Ovary (tissue), 9 donors: ENCODE data around the gene ANKRD44. TPM values are rescaled to one million over a fixed set of nuclear protein-coding genes. Genes with fewer than 3 reads are reported as not detected.

ENCODE experiments used
- DNase-seq, 5 donors: peaks; one replicate each; pipeline ENCODE4 v3.0.0-alpha.2; 2019 to 2020
- H3K27ac ChIP-seq, 2 donors: fragments of 200-600 bp; one replicate each; pipeline versions ENCODE4 v1.5.1 to v1.8.0; 2019 to 2022
- H3K27me3 ChIP-seq: fragments of 200-600 bp; one replicate; pipeline ENCODE4 v1.8.0; 2022
- H3K36me3 ChIP-seq: fragments of 200-600 bp; sonication (generic); one replicate; pipeline ENCODE4 v1.5.1; 2019
- H3K4me1 ChIP-seq: one replicate; pipeline ENCODE4 v1.8.1; 2013; ENCODE audit warnings: mild to moderate bottlenecking, moderate library complexity; ENCODE audit not compliant: insufficient read depth
- H3K4me3 ChIP-seq: fragments of 200-600 bp; sonication (generic); one replicate; pipeline ENCODE4 v1.5.1; 2017
- H3K9me3 ChIP-seq, 2 donors: fragments of 200-600 bp in 1 of 2; sonication (generic) in 1 of 2; one replicate each; pipeline versions ENCODE4 v1.5.1 to v1.8.1; 2013 to 2019; ENCODE audit warnings: mild to moderate bottlenecking in 1 of 2, moderate library complexity in 1 of 2
- CTCF ChIP-seq, 3 donors: fragments of 450-650 bp in 2 of 3; fragments of 200-600 bp in 1 of 3; IDR thresholded peaks; one replicate each; pipeline versions ENCODE4 v1.5.1 to v1.8.0; 2016 to 2022; ENCODE audit warnings: antibody characterized with exemption in 3 of 3, mild to moderate bottlenecking in 1 of 3
- EP300 ChIP-seq: sonication (generic); formaldehyde crosslinking; IDR thresholded peaks from one replicate; pipeline ENCODE4 v1.6.1; 2017; ENCODE audit warnings: antibody characterized with exemption
- POLR2A ChIP-seq: fragments of 450-650 bp; IDR thresholded peaks from one replicate; pipeline ENCODE4 v1.6.1; 2017; ENCODE audit warnings: antibody characterized with exemption, mild to moderate bottlenecking, moderate library complexity
- WGBS, 3 donors: extraction: QIAGEN DNeasy Blood & Tissue Kit in 1 of 3; methylation state at CpG; one replicate each; pipeline versions ENCODE4 v1.1.5 to v1.1.7; 2013 to 2017; 5-methylcytosine and 5-hydroxymethylcytosine counted together
- intact Hi-C, 4 donors: fragments of 100-400 bp; cut with DNase I; formaldehyde crosslinking; loops; one replicate each; pipeline versions ENCODE4 v1.11.0 to v1.15.1; 2022 to 2023
- polyA plus RNA-seq, 2 donors: library from polyadenylated mRNA; stranded (reverse); fragments of 200-250 nt in 1 of 2; fragments of 350-450 nt in 1 of 2; fragmentation: Illumina TruSeq in 1 of 2; extraction: RNeasy Lipid Tissue Mini Kit (QIAGEN cat#74804) in 1 of 2; gene quantifications; one replicate each; pipeline ENCODE4 v1.2.3, GENCODE V29; 2013 to 2014
- total RNA-seq, 7 donors: library from RNA; depleted of rRNA in 2 of 7; stranded (reverse); fragments of >200 nt in 2 of 7; fragmentation: NEBNext Ultra II Directional in 3 of 7; extraction: Animal tissue kit (Norgen Biotek cat#: 25700) in 3 of 7; gene quantifications; one replicate each; pipeline versions ENCODE4 v1.1.0 to v1.2.4, GENCODE V29; 2016 to 2023
- donor health status: DM: no; HTN: no; CAD: no; lungs with moderate emphysema.
- donor health status: DM: no; HTN: no; CAD: no.
- donor health status: Bipolar disorder and iron deficiency.
- donor health status: DM: yes; HTN: yes; CAD: no.
- donor health status: DM: no; HTN: no; CAD: no.
- donor health status: DM: yes; HTN: yes; CAD: no.

ANKRD44 gene
- total and polyA plus RNA-seq, 9 donors = 2.6 to 60.0 (median 11.1) TPM

- no peaks in the 10 kb centered on the region for H3K36me3 ChIP-seq
- H3K27me3 ChIP-seq = no peaks in the 10 kb centered on the region
- no peak for DNase-seq
- intact Hi-C loops = loop anchor here in 1 of 4 donors (10.0 kb wide), 1 partner anchor 157 kb away; no protein-coding TSS in a partner anchor
- H3K4me1 ChIP-seq = peaks cover 4% of the 10 kb centered on the region
- H3K27ac ChIP-seq = no peak overlapping the region
- H3K4me3 ChIP-seq = no peak overlapping the region
- 55 to 71% (median 66%) methylated on average over 2 of the region's 2 CpGs for whole genome bisulfite sequencing, 3 donors
- TF ChIP-seq POLR2A (no peak), CTCF (IDR thresholded peaks at IDR 0.05) (no peak), EP300 (no peak)
- no peaks in the 10 kb centered on the region for H3K9me3 ChIP-seq
Observed at GRCh38 chr2:197217541-197217940, 93.0 kb downstream of the ANKRD44 start.

GRCh38 chr2:197216361-197216979, 94.1 kb downstream of the ANKRD44 start:
- Histone ChIP-seq H3K27ac (no peak overlapping the region), H3K4me3 (no peak overlapping the region), H3K36me3 (no peaks in the 10 kb centered on the region), H3K4me1 (peaks cover 4% of the 10 kb centered on the region), H3K27me3 (no peaks in the 10 kb centered on the region), H3K9me3 (no peaks in the 10 kb centered on the region)
- TF ChIP-seq EP300 (no peak), CTCF (IDR thresholded peaks at IDR 0.05) (no peak), POLR2A (no peak)
- DNase-seq = no peak
- WGBS, 3 donors = 40 to 46% (median 44%) methylated on average over 5 of the region's 5 CpGs
- intact Hi-C loops = loop anchor here in 1 of 4 donors (10.0 kb wide), 1 partner anchor 158 kb away; no protein-coding TSS in a partner anchor

- Histone ChIP-seq H3K4me3 (no peak overlapping the region), H3K27ac (no peak overlapping the region), H3K27me3 (no peaks in the 10 kb centered on the region), H3K36me3 (no peaks in the 10 kb centered on the region), H3K4me1 (peaks cover 4% of the 10 kb centered on the region), H3K9me3 (no peaks in the 10 kb centered on the region)
- intact Hi-C loops = loop anchor here in 1 of 4 donors (10.0 kb wide), 1 partner anchor 159 kb away; no protein-coding TSS in a partner anchor
- no peak for DNase-seq
- TF ChIP-seq EP300 (no peak), POLR2A (no peak), CTCF (IDR thresholded peaks at IDR 0.05) (no peak)
- 55 to 62% (median 58%) methylated on average over 3 of the region's 3 CpGs for WGBS, 3 donors
Observed at GRCh38 chr2:197215748-197216360, 94.7 kb downstream of the ANKRD44 start.

- 42 to 46% (median 42%) methylated on average over 8 of the region's 8 CpGs for WGBS, 3 donors
- no peak for TF ChIP-seq EP300
- TF ChIP-seq POLR2A = no peak
- no peak for TF ChIP-seq CTCF (IDR thresholded peaks at IDR 0.05)
- Histone ChIP-seq H3K27me3 (no peaks in the 10 kb centered on the region), H3K27ac (no peak overlapping the region), H3K4me1 (peaks cover 4% of the 10 kb centered on the region), H3K36me3 (no peaks in the 10 kb centered on the region), H3K9me3 (no peaks in the 10 kb centered on the region), H3K4me3 (no peak overlapping the region)
- intact Hi-C loops = loop anchor here in 1 of 4 donors (10.0 kb wide), 1 partner anchor 162 kb away; no protein-coding TSS in a partner anchor
- no peak for DNase-seq
Observed at GRCh38 chr2:197212344-197213262, 98.0 kb downstream of the ANKRD44 start.
